HG02588 (cell line): ENCODE measurements around the gene SSNA1.

Experiments used
- ATAC-seq: cut with Tn5 transposase; IDR thresholded peaks from one replicate; pipeline ENCODE4 v1.9.1; 2021; ENCODE audit warnings: mild to moderate bottlenecking, moderate library complexity; ENCODE audit not compliant: unreplicated experiment

The SSNA1 gene

GRCh38 chr9:137217276-137218211 is 29.1 kb downstream of the SSNA1 start:
- no peak for ATAC-seq

- ATAC-seq = no peak
Measured at GRCh38 chr9:137218212-137218753, 29.8 kb downstream of the SSNA1 start.

- no peak for ATAC-seq
Measured at GRCh38 chr9:137218754-137219271, 30.3 kb downstream of the SSNA1 start.

- ATAC-seq = no peak
Measured at GRCh38 chr9:137219757-137220316, 31.4 kb downstream of the SSNA1 start.

GRCh38 chr9:137220317-137221094 is 32.0 kb downstream of the SSNA1 start:
- no peak for ATAC-seq

GRCh38 chr9:137221095-137221505 is 32.6 kb downstream of the SSNA1 start:
- no peak for ATAC-seq

GRCh38 chr9:137221506-137222111 is 33.1 kb downstream of the SSNA1 start:
- no peak for ATAC-seq

- peak; percentile 8 for ATAC-seq
Measured at GRCh38 chr9:137222190-137223077, 34.0 kb downstream of the SSNA1 start, which contains the start of gene RNF208. Gene RNF208 (minus strand): TSS chr9:137222240. CDS start chr9:137221212, 1,028 bp downstream.

- ATAC-seq = peak; percentile 67
Measured at GRCh38 chr9:137223078-137223970, 34.8 kb downstream of the SSNA1 start.

- no peak for ATAC-seq
Measured at GRCh38 chr9:137224830-137225694, 36.6 kb downstream of the SSNA1 start, which contains the start of gene CYSRT1. Gene CYSRT1 (plus strand): TSS chr9:137225174. CDS start chr9:137225622, 448 bp downstream.

GRCh38 chr9:137225699-137226331 is 37.3 kb downstream of the SSNA1 start:
- ATAC-seq = no peak

GRCh38 chr9:137226338-137227053 is 38.0 kb downstream of the SSNA1 start:
- ATAC-seq = no peak

GRCh38 chr9:137227054-137227852 is 38.8 kb downstream of the SSNA1 start, which contains the start of gene RNF224:
Gene RNF224 (plus strand): TSS chr9:137227502. CDS start chr9:137228336, 834 bp downstream.
- ATAC-seq = no peak

- no peak for ATAC-seq
Measured at GRCh38 chr9:137227853-137228505, 39.5 kb downstream of the SSNA1 start.

- ATAC-seq = no peak
Measured at GRCh38 chr9:137228506-137228967, 40.1 kb downstream of the SSNA1 start.
